NCI-H146 (cell line): ENCODE measurements around the gene KATNIP.

Experiments
- DNase-seq: peaks from one replicate; lab custom pipeline; 2025; lab: John Stamatoyannopoulos, UW

Gene KATNIP

GRCh38 chr16:27549746-27550581 lies at the start of gene KATNIP, which contains the start of gene GTF3C1:
Gene KATNIP, plus strand, starts transcription at chr16:27550144. Its CDS starts 27 bp downstream, at chr16:27550171.
Gene GTF3C1, minus strand, starts transcription at chr16:27549913. Its CDS starts 23 bp downstream, at chr16:27549890.
- DNase-seq, result peak; percentile 100

DNA sequence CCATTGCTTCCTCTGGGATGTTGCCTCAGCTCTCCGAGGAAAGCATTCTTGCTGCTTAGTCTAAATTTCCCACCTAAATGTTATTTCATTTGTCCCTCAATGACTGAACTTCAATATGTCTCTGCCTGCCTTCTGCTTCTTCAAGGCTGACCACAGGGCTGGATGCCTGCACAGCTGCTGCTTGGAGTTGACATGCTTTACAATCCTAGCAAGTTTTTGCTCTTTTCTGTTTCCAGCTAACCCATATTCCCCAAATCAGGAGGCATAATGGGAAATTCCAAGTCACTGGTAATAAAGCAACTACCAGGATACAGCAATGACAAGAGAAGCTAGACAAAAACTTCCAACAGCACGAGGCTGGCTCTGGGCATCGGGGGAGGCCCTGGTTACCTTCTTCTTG lies 49.1 kb upstream of the KATNIP start:
- DNase-seq, result no peak

GRCh38 chr16:27503662-27504061 lies 46.3 kb upstream of the KATNIP start:
- DNase-seq, result no peak

DNA sequence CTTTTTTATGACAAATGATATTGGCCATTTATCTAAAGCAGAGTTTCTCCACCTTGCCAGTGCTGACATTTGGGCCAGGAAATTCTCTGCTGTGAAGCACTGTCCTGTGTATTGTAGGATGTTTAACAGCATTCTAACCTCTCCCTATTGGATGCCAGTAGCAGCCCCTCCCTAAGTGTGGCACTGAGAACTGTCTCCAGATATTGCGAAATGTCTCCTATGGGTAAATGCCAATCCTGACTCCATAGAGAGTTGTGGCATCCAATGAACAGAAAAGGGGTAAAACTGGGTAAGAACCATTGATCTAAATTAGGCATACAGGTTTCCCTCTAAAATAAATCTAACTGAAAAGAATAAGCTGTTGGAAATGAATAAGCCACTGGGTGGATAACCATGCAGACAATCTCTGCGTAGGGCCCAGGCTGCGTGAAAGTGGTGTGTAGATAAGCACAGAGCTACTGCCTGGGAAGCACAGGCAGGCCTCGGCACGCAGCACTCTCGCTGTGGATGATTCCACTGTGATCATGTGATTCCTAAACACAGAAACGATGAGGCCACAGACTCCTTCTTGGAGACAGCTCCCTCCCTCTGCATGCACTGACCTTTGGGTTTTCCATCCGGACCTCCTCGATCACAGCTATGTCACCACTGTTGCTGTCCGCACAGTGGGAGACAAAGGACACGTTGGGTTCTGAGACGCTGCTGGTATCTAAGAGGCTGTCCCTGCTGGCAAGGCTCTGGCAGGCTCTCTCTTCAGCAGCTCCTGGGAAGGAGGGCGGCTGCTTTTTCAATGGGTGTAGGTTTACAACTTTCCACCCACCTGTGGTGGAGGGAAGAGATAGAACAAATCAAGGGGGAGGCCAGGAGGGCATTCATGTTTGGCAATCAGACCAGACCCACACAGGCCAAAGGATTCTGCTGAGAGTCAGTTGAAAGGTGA lies 44.4 kb upstream of the KATNIP start:
- DNase-seq, result no peak

GRCh38 chr16:27506771-27507170 lies 43.2 kb upstream of the KATNIP start:
- DNase-seq, result no peak

DNA sequence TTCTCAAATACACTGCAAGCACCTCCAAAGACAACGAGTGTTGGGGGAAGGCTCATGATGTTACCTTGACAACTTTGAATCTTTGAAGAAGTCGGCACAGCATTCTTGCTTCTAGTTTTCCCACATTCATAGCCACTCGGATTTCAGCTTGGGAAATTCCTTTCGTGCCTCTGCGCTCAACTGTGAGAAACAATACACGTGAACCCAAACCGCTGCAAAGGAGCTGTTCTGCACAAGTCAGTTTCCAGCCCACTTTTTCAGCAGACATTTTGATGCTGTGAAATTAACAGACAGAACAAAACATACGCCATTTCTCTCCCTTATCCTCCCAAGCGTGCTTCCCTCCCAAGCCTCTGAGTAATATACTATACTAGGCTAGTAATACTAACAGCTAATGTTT lies 41.5 kb upstream of the KATNIP start:
- no peak for DNase-seq

- DNase-seq, result no peak
Observed at GRCh38 chr16:27511657-27512448, 38.1 kb upstream of the KATNIP start.

GRCh38 chr16:27514806-27515205 lies 35.1 kb upstream of the KATNIP start:
- no peak for DNase-seq

DNA sequence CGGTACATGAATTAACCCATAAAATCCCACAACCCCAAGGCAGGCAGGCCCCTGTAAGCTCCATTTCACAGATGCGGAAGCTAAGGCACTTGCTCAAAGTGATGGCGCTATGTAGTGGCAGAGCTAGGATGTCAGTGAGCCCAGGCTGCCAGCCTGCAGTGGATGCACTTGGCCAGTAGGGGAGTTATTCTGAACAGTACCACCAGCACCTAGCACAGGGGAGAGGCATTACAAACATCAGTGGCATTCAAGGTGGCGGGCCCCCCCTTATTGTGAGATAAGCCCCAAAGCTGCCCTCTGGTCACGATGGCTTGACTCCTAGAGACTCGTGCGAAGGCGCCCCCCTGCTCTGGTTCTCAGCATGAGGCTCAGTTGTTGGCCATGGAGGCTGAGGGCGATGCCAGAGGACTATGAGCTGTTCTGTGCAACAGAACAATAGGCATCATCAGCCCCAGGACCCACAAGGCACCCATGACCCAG lies 34.0 kb upstream of the KATNIP start:
- no peak for DNase-seq

DNA sequence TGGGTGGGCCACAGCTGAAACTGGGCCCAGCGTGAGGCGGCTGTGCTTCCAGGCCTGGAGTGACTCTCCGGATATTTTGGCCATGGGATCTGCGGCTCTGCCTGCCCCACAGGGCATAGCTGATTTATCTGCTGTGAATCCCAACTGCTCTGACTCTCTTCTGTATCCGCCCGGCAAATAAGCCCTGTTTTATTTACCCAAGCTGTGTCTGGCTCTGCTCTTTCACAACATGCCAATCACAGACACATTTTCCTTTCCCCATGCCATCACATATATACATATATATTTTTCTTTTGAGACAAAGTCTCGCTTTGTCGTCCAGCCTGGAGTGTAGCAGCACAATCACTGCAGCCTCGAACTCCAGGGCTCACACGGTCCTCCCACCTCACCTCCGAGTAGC lies 33.6 kb upstream of the KATNIP start:
- DNase-seq, result no peak

- DNase-seq, result no peak
Observed at GRCh38 chr16:27517664-27518063, 32.3 kb upstream of the KATNIP start.

- no peak for DNase-seq
Observed at GRCh38 chr16:27518226-27518625, 31.7 kb upstream of the KATNIP start.

DNA sequence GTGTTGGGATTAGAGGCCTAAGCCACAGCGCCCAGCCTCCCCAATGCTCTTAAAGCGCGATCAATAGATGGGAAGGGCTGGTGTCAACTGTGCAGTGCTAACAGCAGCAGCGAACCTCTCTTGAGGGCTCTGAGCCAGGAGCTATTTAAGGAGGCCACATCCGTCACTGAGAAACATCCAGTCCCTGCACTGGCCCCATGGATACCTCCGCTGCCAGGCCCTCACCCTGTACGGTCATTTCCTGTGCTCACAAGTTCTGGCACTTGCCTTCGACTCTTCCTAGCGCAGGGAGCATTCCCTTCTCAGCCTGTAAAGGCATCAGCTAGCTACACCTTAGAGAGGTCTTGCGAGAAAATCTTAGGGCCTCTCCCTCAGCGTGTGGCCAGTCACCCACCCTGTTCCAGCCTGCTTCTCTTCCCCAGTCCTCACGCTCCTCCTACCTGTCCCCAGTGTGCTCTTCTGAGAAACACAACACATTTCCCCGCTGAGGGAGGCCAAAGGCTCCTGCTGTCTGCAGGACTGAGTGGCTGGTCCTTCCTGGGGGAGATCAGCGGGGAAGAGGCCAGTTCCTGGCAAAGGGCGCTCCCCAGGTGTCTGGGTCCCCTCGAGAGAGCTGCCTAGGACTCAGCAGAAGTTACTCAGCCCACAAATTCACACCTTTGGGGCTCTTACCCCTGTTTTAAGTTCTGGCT lies 28.8 kb upstream of the KATNIP start:
- DNase-seq, result no peak

DNA sequence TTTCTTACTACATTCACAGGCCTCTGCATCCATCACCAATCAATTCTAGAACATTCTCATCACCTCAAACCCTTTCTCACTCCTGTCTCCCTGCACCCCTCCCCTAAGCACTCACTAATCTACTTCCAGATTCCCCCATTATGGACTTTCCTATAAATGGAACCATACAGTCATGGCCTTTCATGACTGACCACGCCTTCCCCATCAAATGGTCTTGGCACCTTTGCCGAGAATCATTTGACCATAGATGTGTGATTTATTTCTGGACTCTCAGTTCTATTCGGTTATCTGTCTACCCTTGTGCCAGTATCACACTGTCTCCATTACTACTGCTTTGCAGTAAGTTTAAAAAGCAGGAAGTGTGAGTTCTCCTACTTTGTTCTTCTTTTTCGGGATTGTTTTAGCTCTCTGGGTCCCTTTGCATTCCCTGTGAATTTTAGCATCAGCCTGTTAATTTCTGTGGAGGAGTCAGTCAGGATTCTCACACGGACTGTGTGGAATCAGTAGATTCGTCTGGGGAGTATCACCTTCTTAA lies 27.7 kb upstream of the KATNIP start:
- DNase-seq, result no peak

- DNase-seq, result peak; percentile 23
Observed at GRCh38 chr16:27526180-27526579, 23.8 kb upstream of the KATNIP start.

DNA sequence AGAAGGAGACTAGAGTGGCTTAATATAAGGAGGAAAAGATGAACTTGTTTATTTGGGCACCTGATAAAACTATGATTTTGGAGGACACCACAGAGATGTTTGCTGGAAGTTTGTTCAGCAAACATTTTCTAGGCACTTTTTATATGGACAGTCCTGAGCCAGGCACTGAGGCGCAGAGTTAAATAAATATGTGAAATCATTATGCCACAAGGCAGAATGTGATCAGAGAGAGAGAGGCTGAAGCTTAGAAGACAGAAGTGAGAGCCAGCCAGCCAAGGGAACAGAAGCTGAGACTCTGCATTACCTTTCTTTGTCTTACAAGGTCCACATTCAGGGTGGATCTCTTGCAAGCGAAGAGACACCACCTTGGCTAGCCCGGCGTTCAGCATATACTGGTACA lies 21.6 kb upstream of the KATNIP start:
- DNase-seq, result no peak

GRCh38 chr16:27529962-27530361 lies 20.0 kb upstream of the KATNIP start:
- DNase-seq, result no peak

DNA sequence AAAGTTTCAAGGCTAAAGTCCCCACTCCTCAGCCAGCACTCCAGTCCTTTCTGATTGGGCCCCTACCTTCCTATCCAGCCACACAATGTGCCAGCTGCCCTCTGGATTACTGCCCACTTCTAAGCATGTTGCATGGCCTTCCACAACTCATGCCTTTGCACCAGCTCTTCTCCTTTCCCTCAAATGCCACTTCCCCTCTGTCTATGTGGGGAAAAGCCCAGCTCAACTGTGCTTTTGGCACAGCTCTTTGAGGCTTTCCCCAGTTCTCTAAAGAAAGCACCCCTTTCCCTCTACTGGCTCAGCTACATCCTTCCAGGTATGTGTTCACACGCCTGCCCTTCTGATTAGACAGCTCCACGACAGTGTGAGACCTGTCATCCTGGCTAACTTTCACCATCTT lies 18.8 kb upstream of the KATNIP start:
- DNase-seq, result no peak

DNA sequence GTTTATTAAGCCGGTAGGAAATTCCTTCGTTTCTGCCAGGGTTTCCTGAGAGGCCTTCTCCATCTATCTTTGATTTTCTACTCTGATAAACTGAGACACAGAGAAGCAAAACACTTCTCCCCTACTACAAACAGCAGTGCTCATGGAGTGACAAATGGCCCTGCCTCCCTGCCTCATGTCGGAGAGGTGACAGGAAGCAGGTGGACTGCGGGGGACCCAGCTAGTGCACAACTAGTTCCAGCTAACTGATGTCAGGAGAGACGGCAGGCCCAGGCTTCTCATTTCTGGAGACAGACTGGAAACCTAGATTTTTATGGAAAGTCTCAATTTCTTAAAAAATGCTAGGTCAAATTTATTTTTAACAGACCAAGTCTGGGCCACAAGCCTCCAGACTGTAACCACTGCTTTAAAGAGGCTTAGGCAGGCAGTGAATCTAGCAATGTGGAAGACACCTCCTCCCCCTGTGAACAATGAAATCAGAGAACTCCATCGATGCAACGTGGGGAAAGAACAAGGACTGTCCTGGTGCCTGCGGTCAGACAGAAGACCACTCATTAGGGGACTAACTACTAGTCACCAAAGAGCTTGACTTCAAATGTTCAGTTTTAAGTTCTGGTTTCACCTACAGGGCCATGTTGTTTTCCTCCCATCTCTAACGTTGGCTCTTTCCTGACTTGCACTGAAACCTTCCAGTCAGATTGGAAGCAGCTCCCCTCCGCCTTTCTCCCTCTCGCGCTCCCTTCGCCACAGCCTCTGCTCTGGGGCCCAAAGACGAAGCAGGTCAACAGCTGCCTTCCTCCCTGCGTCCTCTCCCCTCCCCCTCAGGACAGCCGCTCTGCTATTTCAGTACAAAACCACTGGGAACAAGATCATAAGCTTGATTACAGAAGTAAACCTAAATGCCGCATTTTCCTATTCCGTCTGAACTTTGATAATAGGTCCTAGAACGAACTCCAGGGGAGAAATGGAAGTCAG lies 17.8 kb upstream of the KATNIP start:
- DNase-seq, result no peak

GRCh38 chr16:27534256-27534655 lies 15.7 kb upstream of the KATNIP start:
- no peak for DNase-seq
